ENCODE data around the gene NRGN.

NRGN gene

DNA sequence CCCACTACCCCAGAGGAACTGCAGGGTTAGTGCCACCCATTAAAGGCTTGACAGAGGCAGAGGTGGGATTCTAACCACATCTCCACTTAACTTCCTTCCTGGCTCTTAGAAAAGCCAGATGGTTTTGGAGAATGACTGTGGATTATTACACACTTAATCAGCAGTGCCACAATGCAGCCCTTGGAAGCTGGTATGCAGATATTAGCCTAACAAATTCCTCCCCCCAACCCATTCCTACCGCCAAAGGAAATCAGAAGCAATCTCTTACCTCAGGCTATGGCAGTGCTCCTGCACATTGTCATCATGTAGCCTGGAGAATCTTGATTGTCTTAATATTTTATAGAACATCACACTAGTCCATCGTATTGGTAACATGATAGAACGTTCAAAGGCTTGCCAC lies 23.2 kb upstream of the NRGN start:
- no peaks in the 10 kb centered on the region for H3K36me3 ChIP-seq (ENCODE audit: control insufficient read depth, insufficient read depth, low read length)
- no peak for DNase-seq
- no peak overlapping the region for H3K4me2 ChIP-seq (ENCODE audit: low read length)
- no peak overlapping the region for H3K27ac ChIP-seq (ENCODE audit: low read depth, low read length)
- no peak overlapping the region for H3K23ac ChIP-seq (ENCODE audit: low read length)
- H3K27me3 ChIP-seq (ENCODE audit: insufficient read depth, low read length, poor library complexity), result peaks cover 43% of the 10 kb centered on the region
- H2BK120ac ChIP-seq (ENCODE audit: low read depth, low read length), result no peak overlapping the region
- no peak overlapping the region for H3K9ac ChIP-seq (ENCODE audit: low read length)
- no peak overlapping the region for H3K56ac ChIP-seq (ENCODE audit: low read length)
- no peak overlapping the region for H4K5ac ChIP-seq (ENCODE audit: low read length)
- H4K8ac ChIP-seq (ENCODE audit: low read depth, low read length), result no peak overlapping the region
- H3K79me2 ChIP-seq (ENCODE audit: control insufficient read depth, insufficient read depth, low read length), result no peaks in the 10 kb centered on the region
- H3K18ac ChIP-seq (ENCODE audit: low read length), result no peak overlapping the region
- no peak overlapping the region for H2BK5ac ChIP-seq (ENCODE audit: low read length)
- H2BK15ac ChIP-seq (replicated peaks; ENCODE audit: low read depth), result no peak overlapping the region
- H3K4me1 ChIP-seq (ENCODE audit: control insufficient read depth, low read depth, low read length), result peaks cover 6% of the 10 kb centered on the region
- no peaks in the 10 kb centered on the region for H3K79me1 ChIP-seq (ENCODE audit: low read length)
- no CpG with 5 or more reads among the region's 3 CpGs for WGBS (ENCODE audit: extremely low coverage, insufficient coverage, low lambda C conversion rate)
- no peak overlapping the region for H3K4me3 ChIP-seq (ENCODE audit: low read length)
- H3K4ac ChIP-seq (ENCODE audit: low read depth, low read length), result no peak overlapping the region
- no peak overlapping the region for H2AK5ac ChIP-seq (ENCODE audit: low read length)

DNA sequence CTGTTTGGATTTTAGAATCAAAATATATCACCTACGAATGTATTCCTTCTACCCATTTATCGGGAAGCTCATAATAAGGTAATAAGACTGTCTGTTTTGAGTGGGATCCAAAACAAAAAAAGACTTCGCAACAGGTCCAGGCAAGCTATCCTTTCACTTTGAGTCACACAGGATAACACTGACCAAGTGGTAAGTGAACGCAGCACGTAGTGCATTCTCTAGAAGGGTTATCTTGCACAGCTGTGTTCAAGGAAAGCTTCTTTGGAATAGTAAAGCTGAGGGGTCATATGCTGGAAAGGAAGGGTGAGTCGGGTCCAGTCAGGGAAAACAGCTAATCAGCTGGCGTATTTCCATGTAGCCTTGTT lies 22.3 kb upstream of the NRGN start:
- no peak overlapping the region for H3K4me3 ChIP-seq (ENCODE audit: low read length)
- no CpG with 5 or more reads among the region's 7 CpGs for WGBS (ENCODE audit: extremely low coverage, insufficient coverage, low lambda C conversion rate)
- no peak for DNase-seq

GRCh38 chr11:124717786-124718651 lies 21.7 kb upstream of the NRGN start:
- peaks cover 54% of the 10 kb centered on the region for H3K27me3 ChIP-seq (ENCODE audit: insufficient read depth, low read length, poor library complexity)
- no peak overlapping the region for H2AK5ac ChIP-seq (ENCODE audit: low read length)
- H3K79me2 ChIP-seq (ENCODE audit: control insufficient read depth, insufficient read depth, low read length), result no peaks in the 10 kb centered on the region
- H2BK5ac ChIP-seq (ENCODE audit: low read length), result no peak overlapping the region
- H2BK15ac ChIP-seq (replicated peaks; ENCODE audit: low read depth), result no peak overlapping the region
- H3K23ac ChIP-seq (ENCODE audit: low read length), result peak overlapping the region; percentile 60
- H2BK120ac ChIP-seq (ENCODE audit: low read depth, low read length), result no peak overlapping the region
- H3K9ac ChIP-seq (ENCODE audit: low read length), result peak overlapping the region; percentile 51
- H4K8ac ChIP-seq (ENCODE audit: low read depth, low read length), result no peak overlapping the region
- peak overlapping the region; percentile 28 for H3K4me3 ChIP-seq (ENCODE audit: low read length)
- no peak overlapping the region for H3K4ac ChIP-seq (ENCODE audit: low read depth, low read length)
- H3K18ac ChIP-seq (ENCODE audit: low read length), result peak overlapping the region; percentile 9
- no peaks in the 10 kb centered on the region for H3K79me1 ChIP-seq (ENCODE audit: low read length)
- H3K4me2 ChIP-seq (ENCODE audit: low read length), result peak overlapping the region; percentile 56
- no peak overlapping the region for H4K5ac ChIP-seq (ENCODE audit: low read length)
- WGBS (ENCODE audit: extremely low coverage, insufficient coverage, low lambda C conversion rate), result no CpG with 5 or more reads among the region's 45 CpGs
- peak; percentile 70 for DNase-seq
- no peak overlapping the region for H3K27ac ChIP-seq (ENCODE audit: low read depth, low read length)
- no peaks in the 10 kb centered on the region for H3K36me3 ChIP-seq (ENCODE audit: control insufficient read depth, insufficient read depth, low read length)
- peak overlapping the region; percentile 40 for H3K56ac ChIP-seq (ENCODE audit: low read length)
- peaks cover 9% of the 10 kb centered on the region for H3K4me1 ChIP-seq (ENCODE audit: control insufficient read depth, low read depth, low read length)

More for the DNA sequence above, 22.3 kb upstream of the NRGN start:
- H3K36me3 ChIP-seq (ENCODE audit: control insufficient read depth, insufficient read depth, low read length), result no peaks in the 10 kb centered on the region
- no peaks in the 10 kb centered on the region for H3K79me2 ChIP-seq (ENCODE audit: control insufficient read depth, insufficient read depth, low read length)
- H3K23ac ChIP-seq (ENCODE audit: low read length), result no peak overlapping the region
- no peaks in the 10 kb centered on the region for H3K79me1 ChIP-seq (ENCODE audit: low read length)
- no peak overlapping the region for H2BK5ac ChIP-seq (ENCODE audit: low read length)
- peaks cover 8% of the 10 kb centered on the region for H3K4me1 ChIP-seq (ENCODE audit: control insufficient read depth, low read depth, low read length)
- no peak overlapping the region for H2AK5ac ChIP-seq (ENCODE audit: low read length)
- H3K18ac ChIP-seq (ENCODE audit: low read length), result no peak overlapping the region
- no peak overlapping the region for H4K8ac ChIP-seq (ENCODE audit: low read depth, low read length)
- H4K5ac ChIP-seq (ENCODE audit: low read length), result no peak overlapping the region
- H3K27me3 ChIP-seq (ENCODE audit: insufficient read depth, low read length, poor library complexity), result peaks cover 50% of the 10 kb centered on the region
- H2BK15ac ChIP-seq (replicated peaks; ENCODE audit: low read depth), result no peak overlapping the region
- peak overlapping the region; percentile 6 for H3K56ac ChIP-seq (ENCODE audit: low read length)
- H3K4ac ChIP-seq (ENCODE audit: low read depth, low read length), result no peak overlapping the region
- no peak overlapping the region for H3K9ac ChIP-seq (ENCODE audit: low read length)
- H3K4me2 ChIP-seq (ENCODE audit: low read length), result peak overlapping the region; percentile 56
- no peak overlapping the region for H3K27ac ChIP-seq (ENCODE audit: low read depth, low read length)
- H2BK120ac ChIP-seq (ENCODE audit: low read depth, low read length), result no peak overlapping the region

GRCh38 chr11:124718801-124719200 lies 20.9 kb upstream of the NRGN start:
- Histone ChIP-seq H3K9ac (ENCODE audit: low read length) (no peak overlapping the region), H3K79me1 (ENCODE audit: low read length) (no peaks in the 10 kb centered on the region), H2BK120ac (ENCODE audit: low read depth, low read length) (no peak overlapping the region), H3K4me3 (ENCODE audit: low read length) (no peak overlapping the region), H3K27me3 (ENCODE audit: insufficient read depth, low read length, poor library complexity) (peaks cover 55% of the 10 kb centered on the region), H3K36me3 (ENCODE audit: control insufficient read depth, insufficient read depth, low read length) (no peaks in the 10 kb centered on the region), H3K79me2 (ENCODE audit: control insufficient read depth, insufficient read depth, low read length) (no peaks in the 10 kb centered on the region), H2BK15ac (replicated peaks; ENCODE audit: low read depth) (no peak overlapping the region), H4K5ac (ENCODE audit: low read length) (no peak overlapping the region), H3K23ac (ENCODE audit: low read length) (peak overlapping the region; percentile 57), H3K4ac (ENCODE audit: low read depth, low read length) (no peak overlapping the region), H4K8ac (ENCODE audit: low read depth, low read length) (no peak overlapping the region), H3K4me1 (ENCODE audit: control insufficient read depth, low read depth, low read length) (peaks cover 9% of the 10 kb centered on the region), H3K27ac (ENCODE audit: low read depth, low read length) (no peak overlapping the region), H2BK5ac (ENCODE audit: low read length) (no peak overlapping the region), H2AK5ac (ENCODE audit: low read length) (no peak overlapping the region), H3K18ac (ENCODE audit: low read length) (no peak overlapping the region), H3K56ac (ENCODE audit: low read length) (peak overlapping the region; percentile 46), H3K4me2 (ENCODE audit: low read length) (no peak overlapping the region)
- WGBS (ENCODE audit: extremely low coverage, insufficient coverage, low lambda C conversion rate), result no CpG with 5 or more reads among the region's 14 CpGs
- DNase-seq, result no peak

DNA sequence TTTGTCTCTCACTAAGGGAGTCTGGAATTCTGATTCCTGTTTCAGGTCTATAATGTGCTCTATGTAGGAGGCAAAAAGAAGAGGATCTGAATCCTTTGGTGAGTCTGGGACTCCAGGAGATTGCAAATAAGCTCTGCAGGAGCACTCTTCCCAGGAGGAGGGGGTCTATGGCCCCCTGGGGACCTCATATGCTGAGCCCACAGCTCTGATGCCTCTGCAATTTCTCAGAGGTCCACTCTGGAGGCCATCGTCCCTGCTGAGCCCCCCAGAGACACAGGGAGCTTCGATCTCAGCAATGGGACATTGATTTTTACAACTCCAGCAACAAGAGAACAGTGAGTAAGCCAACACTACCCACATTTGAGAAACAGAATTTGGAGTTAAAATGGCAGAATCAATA lies 20.2 kb upstream of the NRGN start:
- H3K23ac ChIP-seq (ENCODE audit: low read length), result no peak overlapping the region
- no peak overlapping the region for H3K9ac ChIP-seq (ENCODE audit: low read length)
- H3K27me3 ChIP-seq (ENCODE audit: insufficient read depth, low read length, poor library complexity), result peaks cover 55% of the 10 kb centered on the region

More for the DNA sequence above, 20.2 kb upstream of the NRGN start:
- no peak overlapping the region for H3K4me2 ChIP-seq (ENCODE audit: low read length)
- no peak overlapping the region for H3K27ac ChIP-seq (ENCODE audit: low read depth, low read length)
- H4K8ac ChIP-seq (ENCODE audit: low read depth, low read length), result no peak overlapping the region
- H3K4me1 ChIP-seq (ENCODE audit: control insufficient read depth, low read depth, low read length), result peaks cover 9% of the 10 kb centered on the region
- H3K79me1 ChIP-seq (ENCODE audit: low read length), result no peaks in the 10 kb centered on the region
- no peak for DNase-seq
- H3K4me3 ChIP-seq (ENCODE audit: low read length), result no peak overlapping the region
- H3K56ac ChIP-seq (ENCODE audit: low read length), result no peak overlapping the region
- H2AK5ac ChIP-seq (ENCODE audit: low read length), result no peak overlapping the region
- H2BK5ac ChIP-seq (ENCODE audit: low read length), result no peak overlapping the region
- no peak overlapping the region for H3K4ac ChIP-seq (ENCODE audit: low read depth, low read length)
- H3K36me3 ChIP-seq (ENCODE audit: control insufficient read depth, insufficient read depth, low read length), result no peaks in the 10 kb centered on the region
- no CpG with 5 or more reads among the region's 2 CpGs for WGBS (ENCODE audit: extremely low coverage, insufficient coverage, low lambda C conversion rate)
- no peaks in the 10 kb centered on the region for H3K79me2 ChIP-seq (ENCODE audit: control insufficient read depth, insufficient read depth, low read length)
- no peak overlapping the region for H2BK15ac ChIP-seq (replicated peaks; ENCODE audit: low read depth)
- no peak overlapping the region for H4K5ac ChIP-seq (ENCODE audit: low read length)
- no peak overlapping the region for H3K18ac ChIP-seq (ENCODE audit: low read length)
- no peak overlapping the region for H2BK120ac ChIP-seq (ENCODE audit: low read depth, low read length)
